Prostate gland (tissue), 2 donors: ENCODE measurements around the gene MYCL. TPM values are rescaled to one million over a fixed set of nuclear protein-coding genes. Genes with fewer than 3 reads are reported as not detected.
"Not testable (repeated sequence)": the region's sequence is repeated elsewhere in the genome, so short reads cannot be mapped to it uniquely, and the experiment has no call there.

ENCODE experiments used
- DNase-seq: peaks from one replicate; pipeline ENCODE4 v3.0.0-alpha.2; 2019; ENCODE audit warnings: low spot score
- H3K27ac ChIP-seq, 2 donors: fragments of 200-600 bp; sonication (generic); 2 replicates each; pipeline ENCODE4 v1.5.1; 2017 to 2019
- H3K27me3 ChIP-seq: fragments of 200-600 bp; sonication (generic); replicated peaks from 2 replicates; pipeline ENCODE4 v1.5.1; 2019; ENCODE audit not compliant: insufficient read depth
- H3K36me3 ChIP-seq, 2 donors: fragments of 200-600 bp; sonication (generic); 1 replicate in 1 of 2; 2 replicates in 1 of 2; pipeline versions ENCODE4 v1.5.1 to v1.8.1; 2017 to 2019
- H3K4me1 ChIP-seq: fragments of 200-600 bp; sonication (generic); replicated peaks from 2 replicates; pipeline ENCODE4 v1.5.1; 2019
- H3K4me3 ChIP-seq, 2 donors: fragments of 200-600 bp; sonication (generic); 2 replicates each; pipeline ENCODE4 v1.5.1; 2017 to 2019
- H3K9me3 ChIP-seq: fragments of 200-600 bp; sonication (generic); 2 replicates; pipeline ENCODE4 v1.5.1; 2017
- CTCF ChIP-seq, 4 experiments: fragments of 200-600 bp in 2 of 4; fragments of 450-650 bp in 2 of 4; sonication (generic) in 2 of 4; IDR thresholded peaks; 1 replicate in 3 of 4; 2 replicates in 1 of 4; pipeline ENCODE4 v1.5.1; 2016 to 2019; ENCODE audit warnings: antibody characterized with exemption in 4 of 4, mild to moderate bottlenecking in 2 of 4, moderate library complexity in 2 of 4
- POLR2A ChIP-seq: fragments of 450-650 bp; IDR thresholded peaks from one replicate; pipeline ENCODE4 v1.6.1; 2016; ENCODE audit warnings: antibody characterized with exemption, mild to moderate bottlenecking
- POLR2AphosphoS5 ChIP-seq: sonication (generic); formaldehyde crosslinking; IDR thresholded peaks from one replicate; pipeline ENCODE4 v1.6.1; 2017; ENCODE audit warnings: antibody characterized with exemption
- whole genome bisulfite sequencing: methylation state at CpG from one replicate; pipeline ENCODE4 v1.1.5; 2018; 5-methylcytosine and 5-hydroxymethylcytosine counted together
- intact Hi-C: fragments of 100-400 bp; cut with DNase I; formaldehyde crosslinking; loops from one replicate; pipeline ENCODE4 v1.14.2; 2022
- total RNA-seq, 2 donors: library from RNA; depleted of rRNA; stranded (reverse); fragments of >200 nt; gene quantifications; one replicate each; pipeline ENCODE4 v1.1.0, GENCODE V29; 2016

MYCL gene
- total RNA-seq, 2 donors from 2014 or later, result 14.5 to 19.7 TPM

- intact Hi-C loops, result no loop called here
- no peak for TF ChIP-seq POLR2AphosphoS5
- TF ChIP-seq CTCF (IDR thresholded peaks at IDR 0.05), result no peak
- no peak for TF ChIP-seq POLR2A
- no peak overlapping the region for H3K27ac ChIP-seq
- no peak for DNase-seq
- H3K27me3 ChIP-seq, result no peaks in the 10 kb centered on the region
- no peaks in the 10 kb centered on the region for H3K9me3 ChIP-seq
- H3K36me3 ChIP-seq, result no peaks in the 10 kb centered on the region
- no peak overlapping the region for H3K4me3 ChIP-seq
- no peaks in the 10 kb centered on the region for H3K4me1 ChIP-seq
Measured at GRCh38 chr1:39871796-39872195, 29.9 kb downstream of the MYCL start.

GRCh38 chr1:39871043-39871442, 30.7 kb downstream of the MYCL start:
- H3K4me3 ChIP-seq, H3K4me1 ChIP-seq, H3K27me3 ChIP-seq, H3K9me3 ChIP-seq, intact Hi-C loops, H3K36me3 ChIP-seq, H3K27ac ChIP-seq, DNase-seq: not testable (repeated sequence)
- WGBS, result 97% methylated on average over 12 of the region's 12 CpGs

GRCh38 chr1:39869538-39870112, 32.1 kb downstream of the MYCL start:
- H3K9me3 ChIP-seq, H3K27me3 ChIP-seq, H3K27ac ChIP-seq, intact Hi-C loops, H3K36me3 ChIP-seq, DNase-seq, H3K4me3 ChIP-seq, H3K4me1 ChIP-seq: not testable (repeated sequence)
- 98% methylated on average over 34 of the region's 37 CpGs for WGBS

- H3K9me3 ChIP-seq, result no peaks in the 10 kb centered on the region
- TF ChIP-seq POLR2AphosphoS5 (no peak), CTCF (IDR thresholded peaks at IDR 0.05) (no peak), POLR2A (no peak)
- no peak overlapping the region for H3K4me3 ChIP-seq
- no peak for DNase-seq
- no peaks in the 10 kb centered on the region for H3K4me1 ChIP-seq
- intact Hi-C loops, result no loop called here
- H3K27me3 ChIP-seq, result no peaks in the 10 kb centered on the region
- H3K27ac ChIP-seq, result no peak overlapping the region
- WGBS, result 70% methylated on average over 2 of the region's 2 CpGs
- no peaks in the 10 kb centered on the region for H3K36me3 ChIP-seq
Measured at GRCh38 chr1:39866767-39867166, 35.0 kb downstream of the MYCL start.

- H3K36me3 ChIP-seq, result no peaks in the 10 kb centered on the region
- no peak overlapping the region for H3K27ac ChIP-seq
- whole genome bisulfite sequencing, result 93% methylated on average over 1 of the region's 1 CpG
- no peak overlapping the region for H3K4me3 ChIP-seq
- no peaks in the 10 kb centered on the region for H3K27me3 ChIP-seq
- no peaks in the 10 kb centered on the region for H3K9me3 ChIP-seq
- no peak for DNase-seq
- TF ChIP-seq POLR2AphosphoS5, result no peak
- no peaks in the 10 kb centered on the region for H3K4me1 ChIP-seq
- intact Hi-C loops, result no loop called here
Measured at GRCh38 chr1:39865762-39866161, 36.0 kb downstream of the MYCL start.

GRCh38 chr1:39863177-39863576, 38.5 kb downstream of the MYCL start:
- DNase-seq, result no peak
- Histone ChIP-seq H3K27me3 (no peaks in the 10 kb centered on the region), H3K36me3 (no peaks in the 10 kb centered on the region), H3K27ac (no peak overlapping the region), H3K4me3 (no peak overlapping the region), H3K9me3 (no peaks in the 10 kb centered on the region), H3K4me1 (no peaks in the 10 kb centered on the region)
- TF ChIP-seq CTCF (IDR thresholded peaks at IDR 0.05) (no peak), POLR2A (no peak), POLR2AphosphoS5 (no peak)
- intact Hi-C loops, result no loop called here
- 84% methylated on average over 5 of the region's 5 CpGs for WGBS
